Subcutaneous abdominal adipose tissue (tissue), 5 donors: ENCODE data around the gene VIT.

ENCODE experiments used
- H3K27ac ChIP-seq: one replicate; pipeline ENCODE4 v1.7.0; 2013; ENCODE audit warnings: low read depth, mild to moderate bottlenecking, inconsistent platforms, low read length, moderate library complexity
- H3K27me3 ChIP-seq, 5 donors: one replicate each; pipeline ENCODE4 v1.7.0; 2013; ENCODE audit warnings: low read length in 5 of 5, inconsistent platforms in 1 of 5; ENCODE audit not compliant: control insufficient read depth in 5 of 5, insufficient read depth in 4 of 5
- H3K36me3 ChIP-seq, 5 donors: one replicate each; pipeline ENCODE4 v1.7.0; 2013; ENCODE audit warnings: low read length in 5 of 5; ENCODE audit not compliant: control insufficient read depth in 5 of 5, insufficient read depth in 5 of 5
- H3K4me1 ChIP-seq, 5 donors: one replicate each; pipeline ENCODE4 v1.7.0; 2013; ENCODE audit warnings: low read length in 5 of 5, mild to moderate bottlenecking in 3 of 5, moderate library complexity in 1 of 5; ENCODE audit not compliant: control insufficient read depth in 5 of 5, insufficient read depth in 5 of 5
- H3K4me3 ChIP-seq, 5 donors: one replicate each; pipeline ENCODE4 v1.7.0; 2013; ENCODE audit warnings: low read length in 5 of 5, low read depth in 1 of 5
- H3K9ac ChIP-seq, 5 donors: one replicate each; pipeline ENCODE4 v1.7.0; 2013; ENCODE audit warnings: low read length in 5 of 5, mild to moderate bottlenecking in 4 of 5, moderate library complexity in 3 of 5
- H3K9me3 ChIP-seq, 5 donors: one replicate each; pipeline ENCODE4 v1.7.0; 2013; ENCODE audit warnings: low read length in 5 of 5; ENCODE audit not compliant: control insufficient read depth in 5 of 5
- donor health status: healthy.
- donor health status: healthy.
- donor health status: healthy.
- donor health status: healthy.
- donor health status: healthy.

Gene VIT

GRCh38 chr2:36797324-36798070 is 101.0 kb downstream of the VIT start:
- H3K27me3 ChIP-seq = no peaks in the 10 kb centered on the region
- H3K36me3 ChIP-seq = no peaks in the 10 kb centered on the region
- H3K27ac ChIP-seq = no peak overlapping the region
- no peak overlapping the region for H3K9ac ChIP-seq
- H3K9me3 ChIP-seq = no peaks in the 10 kb centered on the region
- H3K4me1 ChIP-seq = no peaks in the 10 kb centered on the region
- no peak overlapping the region for H3K4me3 ChIP-seq

GRCh38 chr2:36798724-36799123 is 102.2 kb downstream of the VIT start:
- no peaks in the 10 kb centered on the region for H3K27me3 ChIP-seq
- H3K4me1 ChIP-seq = no peaks in the 10 kb centered on the region
- no peak overlapping the region for H3K9ac ChIP-seq
- H3K9me3 ChIP-seq = no peaks in the 10 kb centered on the region
- H3K4me3 ChIP-seq = no peak overlapping the region
- no peak overlapping the region for H3K27ac ChIP-seq
- no peaks in the 10 kb centered on the region for H3K36me3 ChIP-seq

GRCh38 chr2:36800381-36800780 is 103.9 kb downstream of the VIT start:
- Histone ChIP-seq H3K4me3 (no peak overlapping the region), H3K27me3 (no peaks in the 10 kb centered on the region), H3K36me3 (no peaks in the 10 kb centered on the region), H3K4me1 (no peaks in the 10 kb centered on the region), H3K9me3 (no peaks in the 10 kb centered on the region), H3K9ac (no peak overlapping the region), H3K27ac (no peak overlapping the region)

- H3K27me3 ChIP-seq = no peaks in the 10 kb centered on the region
- no peaks in the 10 kb centered on the region for H3K9me3 ChIP-seq
- H3K4me3 ChIP-seq = no peak overlapping the region
- H3K4me1 ChIP-seq = no peaks in the 10 kb centered on the region
- H3K36me3 ChIP-seq = peaks cover 0 to 3% (median 0%) of the 10 kb centered on the region in 5 donors
- no peak overlapping the region for H3K27ac ChIP-seq
- no peak overlapping the region for H3K9ac ChIP-seq
Measured at GRCh38 chr2:36801088-36801487, 104.6 kb downstream of the VIT start.

GRCh38 chr2:36802952-36803351 is 106.4 kb downstream of the VIT start:
- H3K9ac ChIP-seq = no peak overlapping the region
- no peak overlapping the region for H3K27ac ChIP-seq
- no peak overlapping the region for H3K4me3 ChIP-seq
- H3K9me3 ChIP-seq = no peaks in the 10 kb centered on the region
- no peaks in the 10 kb centered on the region for H3K4me1 ChIP-seq
- H3K36me3 ChIP-seq = peaks cover 0 to 5% (median 0%) of the 10 kb centered on the region in 5 donors
- H3K27me3 ChIP-seq = no peaks in the 10 kb centered on the region

GRCh38 chr2:36805635-36806224 is 109.2 kb downstream of the VIT start:
- no peaks in the 10 kb centered on the region for H3K9me3 ChIP-seq
- H3K27ac ChIP-seq = no peak overlapping the region
- no peak overlapping the region for H3K4me3 ChIP-seq
- peaks cover 0 to 5% (median 0%) of the 10 kb centered on the region in 5 donors for H3K36me3 ChIP-seq
- no peaks in the 10 kb centered on the region for H3K4me1 ChIP-seq
- H3K9ac ChIP-seq = no peak overlapping the region
- H3K27me3 ChIP-seq = no peaks in the 10 kb centered on the region

- no peaks in the 10 kb centered on the region for H3K4me1 ChIP-seq
- no peak overlapping the region for H3K27ac ChIP-seq
- no peak overlapping the region for H3K4me3 ChIP-seq
- H3K36me3 ChIP-seq = peaks cover 0 to 5% (median 0%) of the 10 kb centered on the region in 5 donors
- H3K9ac ChIP-seq = no peak overlapping the region
- no peaks in the 10 kb centered on the region for H3K27me3 ChIP-seq
- no peaks in the 10 kb centered on the region for H3K9me3 ChIP-seq
Measured at GRCh38 chr2:36807223-36807886, 110.8 kb downstream of the VIT start.

GRCh38 chr2:36808386-36809068 is 112.0 kb downstream of the VIT start:
- no peaks in the 10 kb centered on the region for H3K27me3 ChIP-seq
- H3K36me3 ChIP-seq = peaks cover 0 to 5% (median 0%) of the 10 kb centered on the region in 5 donors
- no peak overlapping the region for H3K4me3 ChIP-seq
- no peak overlapping the region for H3K27ac ChIP-seq
- H3K9ac ChIP-seq = no peak overlapping the region
- no peaks in the 10 kb centered on the region for H3K4me1 ChIP-seq
- no peaks in the 10 kb centered on the region for H3K9me3 ChIP-seq

- Histone ChIP-seq H3K9ac (no peak overlapping the region), H3K9me3 (no peaks in the 10 kb centered on the region), H3K27ac (no peak overlapping the region), H3K4me3 (no peak overlapping the region), H3K4me1 (no peaks in the 10 kb centered on the region), H3K36me3 (peaks cover 0 to 5% (median 0%) of the 10 kb centered on the region in 5 donors), H3K27me3 (no peaks in the 10 kb centered on the region)
Measured at GRCh38 chr2:36809069-36809445, 112.5 kb downstream of the VIT start.

GRCh38 chr2:36811071-36811470 is 114.6 kb downstream of the VIT start:
- no peaks in the 10 kb centered on the region for H3K4me1 ChIP-seq
- no peak overlapping the region for H3K27ac ChIP-seq
- peaks cover 0 to 2% (median 0%) of the 10 kb centered on the region in 5 donors for H3K36me3 ChIP-seq
- no peaks in the 10 kb centered on the region for H3K9me3 ChIP-seq
- H3K4me3 ChIP-seq = no peak overlapping the region
- no peak overlapping the region for H3K9ac ChIP-seq
- H3K27me3 ChIP-seq = no peaks in the 10 kb centered on the region
